Panc1 (cell line): ENCODE results near the gene CDK5. TPM values are rescaled to one million over a fixed set of nuclear protein-coding genes. Genes with fewer than 3 reads are reported as not detected.

Source experiments
- ATAC-seq: fragments of 200-7000 bp; cut with Tn5 transposase; 2 replicates; pipeline ENCODE4 v1.9.1; 2020; ENCODE audit warnings: mild to moderate bottlenecking, moderate library complexity
- BruUV-seq: library from RNA; stranded (reverse); fragments of 400-500 nt; replicated peaks from 2 replicates; lab custom pipeline; 2021; lab: Mats Ljungman, UMichigan
- CTCF ChIA-PET: fragments of 300-600 bp; sonication (Branson Sonifier 250); formaldehyde crosslinking; loops from one replicate; lab custom pipeline; 2022; ENCODE audit warnings: antibody characterized with exemption; lab: Charles Lee
- POLR2A ChIA-PET: fragments of 300-600 bp; sonication (Branson Sonifier 250); formaldehyde crosslinking; loops from one replicate; lab custom pipeline; 2022; ENCODE audit warnings: antibody characterized with exemption; lab: Charles Lee
- DNase-seq: peaks from one replicate; pipeline ENCODE4 v3.0.0-alpha.2; 2010; ENCODE audit warnings: low read depth, low spot score
- H3K27ac ChIP-seq: 2 replicates; pipeline ENCODE4 v1.5.1; 2011; ENCODE audit warnings: mild to moderate bottlenecking, low read length, inconsistent platforms
- H3K27me3 ChIP-seq: fragments of 200-500 bp; sonication (Bioruptor generic); 2 replicates; pipeline ENCODE4 v1.6.0; 2014; ENCODE audit warnings: low read length, inconsistent platforms; ENCODE audit not compliant: control insufficient read depth, insufficient read depth
- H3K36me3 ChIP-seq: fragments of 200-500 bp; sonication (Bioruptor generic); 2 replicates; pipeline ENCODE4 v1.5.1; 2014; ENCODE audit warnings: inconsistent platforms, mild to moderate bottlenecking, low read length, moderate library complexity; ENCODE audit not compliant: control insufficient read depth, insufficient read depth
- H3K4me1 ChIP-seq: 2 replicates; pipeline ENCODE4 v1.5.1; 2011; ENCODE audit warnings: inconsistent platforms, mild to moderate bottlenecking, low read length, moderate library complexity; ENCODE audit not compliant: control insufficient read depth, insufficient read depth
- H3K4me3 ChIP-seq, 2 experiments: 2 replicates each; pipeline ENCODE4 v1.5.1; 2011 to 2012; ENCODE audit warnings: low read depth in 2 of 2, low read length in 2 of 2, mild to moderate bottlenecking in 2 of 2, inconsistent platforms in 1 of 2, moderate library complexity in 1 of 2
- H3K9me3 ChIP-seq: fragments of 200-500 bp; sonication (Bioruptor generic); 2 replicates; pipeline ENCODE4 v1.5.1; 2014; ENCODE audit warnings: low read depth, mild to moderate bottlenecking, inconsistent platforms, low read length, moderate library complexity; ENCODE audit not compliant: control insufficient read depth, insufficient read depth
- POLR2AphosphoS5 ChIP-seq: IDR thresholded peaks from 2 replicates; pipeline ENCODE4 v1.6.1; 2012; ENCODE audit warnings: mild to moderate bottlenecking, low read depth, low read length, moderate library complexity
- SIN3A ChIP-seq: IDR thresholded peaks from 2 replicates; pipeline ENCODE4 v1.6.1; 2012; ENCODE audit warnings: low read depth, mild to moderate bottlenecking, low read length, moderate library complexity, borderline replicate concordance; ENCODE audit not compliant: insufficient read depth
- TCF7L2 ChIP-seq: IDR thresholded peaks from 2 replicates; pipeline ENCODE4 v1.6.1; 2011; ENCODE audit warnings: mild to moderate bottlenecking, low read depth, low read length, inconsistent platforms
- in situ Hi-C: cut with HindIII; loops from 2 replicates; pipeline ENCODE4 v1.10.0; 2016; ENCODE audit warnings: low sequenced_read_pairs, low pct_unique_long_range_greater_than_20kb
- intact Hi-C: fragments of 100-400 bp; cut with micrococcal nuclease; formaldehyde crosslinking; loops from one replicate; pipeline ENCODE4 v1.10.0; 2022; ENCODE audit not compliant: unreplicated experiment
- total RNA-seq: library from RNA; stranded (reverse); gene quantifications from one replicate; pipeline ENCODE4 v1.2.1, GENCODE V29; 2021; ENCODE audit not compliant: unreplicated experiment
- TF ChIP-seq, protein P1 (sequence below), 2 experiments: IDR thresholded peaks; 2 replicates each; pipeline ENCODE4 v1.6.1; 2011 to 2012; ENCODE audit warnings: low read depth in 2 of 2, control low read depth in 1 of 2, low read length in 1 of 2, mild to moderate bottlenecking in 1 of 2, moderate library complexity in 1 of 2; ENCODE audit not compliant: insufficient read depth in 1 of 2
- TF ChIP-seq, protein P2 (sequence below): fragments of 450-650 bp; IDR thresholded peaks from 2 replicates; pipeline ENCODE4 v1.5.1; 2017; ENCODE audit warnings: mild to moderate bottlenecking

Gene CDK5
- total RNA-seq, 1 experiment from 2014 or later = 25.6 TPM

DNA sequence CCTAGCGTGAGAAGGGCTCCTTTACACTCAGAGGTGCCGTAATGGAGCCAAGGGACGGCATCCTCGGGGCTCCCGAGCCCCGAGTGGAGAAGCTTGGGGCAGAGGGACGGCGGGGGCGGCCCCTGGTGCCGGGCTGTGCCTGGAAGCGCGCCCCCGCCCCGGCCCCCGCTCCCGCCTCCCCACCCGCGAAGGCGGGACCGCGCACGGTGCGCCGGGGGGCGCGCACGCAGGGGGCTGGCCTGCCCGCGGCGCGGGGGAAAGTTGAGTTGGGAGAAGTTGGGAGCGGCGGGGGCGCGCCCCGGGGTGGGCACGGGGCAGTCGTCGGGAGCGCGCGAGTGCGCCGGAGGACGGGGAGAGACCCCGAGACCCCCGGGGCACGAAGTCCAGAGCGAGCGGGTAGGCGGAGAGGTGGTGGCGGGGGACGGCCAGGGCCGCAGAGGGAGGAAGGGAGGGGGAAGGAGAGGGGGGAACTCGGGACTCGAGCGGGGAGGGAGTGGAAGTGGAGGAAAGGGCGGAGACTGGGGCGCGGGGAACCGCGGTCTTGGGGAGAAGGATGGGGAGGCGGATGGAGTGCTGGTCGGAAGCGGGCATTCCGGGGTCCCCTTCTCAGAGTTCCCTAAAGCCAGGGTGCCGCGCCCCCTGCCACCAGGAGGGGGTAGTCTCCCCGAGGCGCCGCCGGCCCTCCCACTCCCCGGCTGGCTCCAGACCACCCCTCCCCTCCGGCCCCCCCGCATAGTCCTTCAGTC, 1.8 kb upstream of the CDK5 start, which contains the start of gene SLC4A2:
Gene SLC4A2, plus strand, starts transcription at position 223 of the 746 bp plus-strand sequence. CDS start 2,399 bp downstream, outside the sequence.
- Histone ChIP-seq H3K27me3 (no peaks in the 10 kb centered on the region), H3K4me3 (peak within 1 kb of the TSS; percentile 83 to 94), H3K27ac (peak within 1 kb of the TSS; percentile 99), H3K36me3 (peaks cover 2% of the 10 kb centered on the region; the same call in 1 of the 2 replicates), H3K9me3 (no peaks in the 10 kb centered on the region), H3K4me1 (peaks cover 38% of the 10 kb centered on the region)
- POLR2A ChIA-PET = interaction anchor here (0.7 kb wide), 1 partner anchor 21 kb away, joined by 3 read pairs; no protein-coding TSS in a partner anchor
- BruUV-seq = no TSS peak
- intact Hi-C loops = no loop called here
- CTCF ChIA-PET = interaction anchor here (0.7 kb wide), 1 partner anchor 23 kb away, joined by 3 read pairs; no protein-coding TSS in a partner anchor
- in situ Hi-C loops = no loop called here
- ATAC-seq (peak; percentile 28), DNase-seq (no peak)
- no peak for TF ChIP-seq SIN3A
- TF ChIP-seq, protein P1, sequence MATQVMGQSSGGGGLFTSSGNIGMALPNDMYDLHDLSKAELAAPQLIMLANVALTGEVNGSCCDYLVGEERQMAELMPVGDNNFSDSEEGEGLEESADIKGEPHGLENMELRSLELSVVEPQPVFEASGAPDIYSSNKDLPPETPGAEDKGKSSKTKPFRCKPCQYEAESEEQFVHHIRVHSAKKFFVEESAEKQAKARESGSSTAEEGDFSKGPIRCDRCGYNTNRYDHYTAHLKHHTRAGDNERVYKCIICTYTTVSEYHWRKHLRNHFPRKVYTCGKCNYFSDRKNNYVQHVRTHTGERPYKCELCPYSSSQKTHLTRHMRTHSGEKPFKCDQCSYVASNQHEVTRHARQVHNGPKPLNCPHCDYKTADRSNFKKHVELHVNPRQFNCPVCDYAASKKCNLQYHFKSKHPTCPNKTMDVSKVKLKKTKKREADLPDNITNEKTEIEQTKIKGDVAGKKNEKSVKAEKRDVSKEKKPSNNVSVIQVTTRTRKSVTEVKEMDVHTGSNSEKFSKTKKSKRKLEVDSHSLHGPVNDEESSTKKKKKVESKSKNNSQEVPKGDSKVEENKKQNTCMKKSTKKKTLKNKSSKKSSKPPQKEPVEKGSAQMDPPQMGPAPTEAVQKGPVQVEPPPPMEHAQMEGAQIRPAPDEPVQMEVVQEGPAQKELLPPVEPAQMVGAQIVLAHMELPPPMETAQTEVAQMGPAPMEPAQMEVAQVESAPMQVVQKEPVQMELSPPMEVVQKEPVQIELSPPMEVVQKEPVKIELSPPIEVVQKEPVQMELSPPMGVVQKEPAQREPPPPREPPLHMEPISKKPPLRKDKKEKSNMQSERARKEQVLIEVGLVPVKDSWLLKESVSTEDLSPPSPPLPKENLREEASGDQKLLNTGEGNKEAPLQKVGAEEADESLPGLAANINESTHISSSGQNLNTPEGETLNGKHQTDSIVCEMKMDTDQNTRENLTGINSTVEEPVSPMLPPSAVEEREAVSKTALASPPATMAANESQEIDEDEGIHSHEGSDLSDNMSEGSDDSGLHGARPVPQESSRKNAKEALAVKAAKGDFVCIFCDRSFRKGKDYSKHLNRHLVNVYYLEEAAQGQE (IDR thresholded peaks at IDR 0.05; ENCODE audit: insufficient read depth in 1 of 2, low read depth in 2 of 2, low read length in 1 of 2) = no peak
- TF ChIP-seq, protein P2, sequence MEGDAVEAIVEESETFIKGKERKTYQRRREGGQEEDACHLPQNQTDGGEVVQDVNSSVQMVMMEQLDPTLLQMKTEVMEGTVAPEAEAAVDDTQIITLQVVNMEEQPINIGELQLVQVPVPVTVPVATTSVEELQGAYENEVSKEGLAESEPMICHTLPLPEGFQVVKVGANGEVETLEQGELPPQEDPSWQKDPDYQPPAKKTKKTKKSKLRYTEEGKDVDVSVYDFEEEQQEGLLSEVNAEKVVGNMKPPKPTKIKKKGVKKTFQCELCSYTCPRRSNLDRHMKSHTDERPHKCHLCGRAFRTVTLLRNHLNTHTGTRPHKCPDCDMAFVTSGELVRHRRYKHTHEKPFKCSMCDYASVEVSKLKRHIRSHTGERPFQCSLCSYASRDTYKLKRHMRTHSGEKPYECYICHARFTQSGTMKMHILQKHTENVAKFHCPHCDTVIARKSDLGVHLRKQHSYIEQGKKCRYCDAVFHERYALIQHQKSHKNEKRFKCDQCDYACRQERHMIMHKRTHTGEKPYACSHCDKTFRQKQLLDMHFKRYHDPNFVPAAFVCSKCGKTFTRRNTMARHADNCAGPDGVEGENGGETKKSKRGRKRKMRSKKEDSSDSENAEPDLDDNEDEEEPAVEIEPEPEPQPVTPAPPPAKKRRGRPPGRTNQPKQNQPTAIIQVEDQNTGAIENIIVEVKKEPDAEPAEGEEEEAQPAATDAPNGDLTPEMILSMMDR = no peak; the same call in 1 of the 2 replicates
- TF ChIP-seq TCF7L2 = no peak
- no peak for TF ChIP-seq POLR2AphosphoS5

DNA sequence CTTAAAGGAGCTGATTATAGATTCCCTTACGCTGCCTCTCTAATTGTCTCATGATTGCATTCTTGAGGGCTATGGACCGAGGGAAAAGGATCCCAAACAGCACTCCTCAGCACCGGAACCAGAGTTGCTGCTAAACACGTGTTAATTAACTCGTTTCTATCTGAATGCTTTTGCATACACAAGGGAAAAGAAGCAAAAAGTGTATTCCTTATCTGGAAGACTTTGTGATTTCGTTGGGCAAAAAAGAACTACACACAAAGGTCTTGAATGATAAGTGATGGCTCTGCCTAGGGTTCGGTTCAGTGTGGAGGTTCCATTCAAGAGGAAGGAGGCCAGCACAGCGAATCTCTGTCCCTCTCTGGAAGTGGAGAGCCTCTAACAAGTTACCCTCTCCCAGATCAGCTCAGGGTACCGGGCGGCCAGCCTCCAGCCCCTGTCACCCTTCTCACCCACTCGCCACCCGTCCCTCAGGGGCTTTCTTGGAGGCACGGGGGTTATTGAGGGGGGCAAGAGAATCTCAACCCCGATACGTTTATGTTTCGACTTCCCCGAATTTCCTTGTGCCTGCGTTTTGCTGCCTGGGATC, 1.2 kb upstream of the CDK5 start:
- no peaks in the 10 kb centered on the region for H3K9me3 ChIP-seq
- peaks cover 38% of the 10 kb centered on the region for H3K4me1 ChIP-seq
- peak overlapping the region; percentile 99 for H3K27ac ChIP-seq
- no peak for ATAC-seq
- TF ChIP-seq POLR2AphosphoS5 (peak; percentile 5; the same call in 1 of the 2 replicates), TCF7L2 (no peak)
- POLR2A ChIA-PET = no interaction called here
- CTCF ChIA-PET = no interaction called here
- peaks cover 2% of the 10 kb centered on the region; the same call in 1 of the 2 replicates for H3K36me3 ChIP-seq
- in situ Hi-C loops = no loop called here
- H3K27me3 ChIP-seq = no peaks in the 10 kb centered on the region
- intact Hi-C loops = no loop called here
- DNase-seq = no peak
- peak overlapping the region; percentile 83 to 94 for H3K4me3 ChIP-seq
- BruUV-seq = no TSS peak
